Fibroblast of skin of left quadriceps (primary cell): ENCODE results near the gene SKI.
"Not testable (repeated sequence)": the region's sequence is repeated elsewhere in the genome, so short reads cannot be mapped to it uniquely, and the experiment has no call there.

Source experiments
- DNase-seq, 2 experiments: peaks; one replicate each; pipeline ENCODE4 v3.0.0-alpha.2; 2013; ENCODE audit warnings: low read depth in 2 of 2

SKI gene

DNA sequence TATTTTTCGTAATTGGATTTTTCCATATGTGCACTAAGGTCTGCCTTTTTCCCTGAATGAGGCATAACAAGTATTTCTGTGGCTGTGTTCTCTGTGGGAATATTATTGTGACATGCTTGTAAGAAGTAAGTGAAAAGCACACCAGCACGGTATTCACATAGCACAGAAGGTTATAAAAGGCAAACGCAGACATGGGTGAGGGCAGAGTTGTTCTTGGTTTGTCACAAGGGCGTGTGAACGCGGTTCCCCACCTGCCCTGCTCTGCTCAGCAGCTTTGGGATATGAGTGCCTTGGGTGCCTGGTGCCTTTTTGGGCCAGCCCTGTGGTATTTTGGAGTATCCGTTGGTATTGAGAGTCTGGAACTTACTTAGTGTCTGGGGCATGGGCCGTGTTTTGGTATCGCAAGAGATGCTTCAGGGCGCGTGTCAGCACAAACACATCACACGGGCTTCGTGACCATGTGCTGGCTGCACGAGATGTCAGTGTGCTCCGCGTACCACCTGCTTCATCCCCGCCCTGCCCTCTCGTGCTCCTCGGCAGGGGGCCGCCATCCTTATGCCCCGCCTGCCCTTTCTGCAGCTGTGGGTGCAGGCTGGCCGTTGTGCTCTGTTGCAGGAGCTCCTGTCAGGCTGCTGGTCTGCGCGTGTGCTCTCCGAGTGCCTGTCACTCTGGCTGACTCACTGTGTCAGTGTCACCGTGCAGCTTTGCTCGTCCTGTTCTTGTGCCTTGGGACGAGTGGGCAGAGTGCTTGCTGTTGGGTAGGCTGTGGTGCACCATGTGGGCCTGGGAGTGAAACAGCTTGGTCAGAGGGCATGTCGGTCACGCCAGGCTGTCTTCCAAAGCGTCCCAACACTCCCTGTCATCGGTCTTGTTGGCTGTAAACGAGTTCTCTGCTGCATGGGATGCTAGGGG lies 15.0 kb downstream of the SKI start:
- DNase-seq: no peak

GRCh38 chr1:2247045-2247394 lies 18.9 kb downstream of the SKI start:
- not testable (repeated sequence) for DNase-seq

- no peak for DNase-seq
These were observed 19.6 kb downstream of the SKI start for GRCh38 chr1:2247760-2248126.

DNA sequence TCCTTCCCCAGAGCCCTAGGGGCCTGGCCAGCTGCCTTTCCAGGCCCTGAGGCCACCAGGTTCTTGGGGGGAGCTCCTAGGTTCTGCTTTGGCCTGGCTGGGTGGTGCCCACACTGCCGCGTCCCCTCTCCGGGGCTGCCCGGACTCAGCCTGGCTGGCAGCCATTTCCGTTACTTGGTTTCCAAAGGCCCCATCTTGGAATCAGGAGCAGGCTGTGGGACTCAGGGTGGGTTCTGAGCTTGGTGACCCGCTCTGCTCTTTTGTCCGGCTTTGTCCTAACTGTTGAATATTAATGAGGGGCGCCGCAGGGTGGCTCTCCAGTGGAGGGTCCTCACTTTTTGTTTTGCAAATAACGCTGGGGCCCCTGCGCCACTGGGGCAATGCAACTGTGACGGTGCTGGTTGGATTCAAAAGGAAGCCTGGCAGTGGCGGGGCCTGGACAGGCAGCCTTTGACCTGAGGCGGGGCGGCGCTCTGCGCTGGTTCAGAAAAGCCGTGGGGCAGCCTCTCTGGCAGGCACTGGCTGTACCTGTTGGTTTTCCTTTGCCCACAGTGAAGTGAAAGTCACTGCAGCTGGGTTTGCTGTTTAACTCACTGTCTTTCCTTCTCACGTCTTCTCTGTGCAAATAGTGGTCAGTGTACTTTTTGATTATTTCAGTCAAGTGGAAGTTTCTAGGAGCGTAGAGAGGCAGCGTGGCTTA lies 20.2 kb downstream of the SKI start:
- no peak for DNase-seq

- no peak for DNase-seq
These were observed 20.9 kb downstream of the SKI start for GRCh38 chr1:2248854-2249558.

GRCh38 chr1:2249559-2249906 lies 21.4 kb downstream of the SKI start:
- no peak for DNase-seq

DNA sequence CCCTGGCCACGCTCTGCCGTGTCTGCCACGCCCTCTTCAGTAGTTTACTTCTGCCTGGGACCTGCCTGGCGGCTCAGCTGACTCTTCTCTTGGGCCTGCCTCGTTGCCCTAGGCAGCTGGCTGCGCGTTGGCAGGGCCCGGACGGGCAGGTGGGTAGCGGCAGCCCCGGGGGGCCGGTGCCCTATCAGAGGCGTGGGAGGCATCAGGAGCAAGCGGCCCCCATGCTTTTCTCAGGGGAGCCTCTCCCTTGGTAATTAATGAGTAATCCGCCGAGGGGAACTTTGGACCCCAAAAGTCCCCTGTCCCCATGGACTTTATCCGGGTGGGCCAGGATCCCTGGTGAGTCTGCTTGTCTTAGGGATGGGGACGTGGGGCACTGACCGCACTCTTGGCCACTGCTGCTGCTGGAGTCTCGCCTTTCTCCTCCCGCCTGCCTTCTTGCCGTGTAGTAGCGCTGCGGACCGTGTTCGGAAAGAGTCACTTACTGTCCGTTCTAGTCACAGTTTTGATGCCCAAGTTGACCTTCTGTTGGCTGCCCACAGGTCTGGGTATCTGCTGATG lies 22.7 kb downstream of the SKI start:
- DNase-seq: no peak

- DNase-seq: no peak
These were observed 23.2 kb downstream of the SKI start for GRCh38 chr1:2251363-2251762.

GRCh38 chr1:2251786-2252185 lies 23.7 kb downstream of the SKI start:
- DNase-seq: no peak

DNA sequence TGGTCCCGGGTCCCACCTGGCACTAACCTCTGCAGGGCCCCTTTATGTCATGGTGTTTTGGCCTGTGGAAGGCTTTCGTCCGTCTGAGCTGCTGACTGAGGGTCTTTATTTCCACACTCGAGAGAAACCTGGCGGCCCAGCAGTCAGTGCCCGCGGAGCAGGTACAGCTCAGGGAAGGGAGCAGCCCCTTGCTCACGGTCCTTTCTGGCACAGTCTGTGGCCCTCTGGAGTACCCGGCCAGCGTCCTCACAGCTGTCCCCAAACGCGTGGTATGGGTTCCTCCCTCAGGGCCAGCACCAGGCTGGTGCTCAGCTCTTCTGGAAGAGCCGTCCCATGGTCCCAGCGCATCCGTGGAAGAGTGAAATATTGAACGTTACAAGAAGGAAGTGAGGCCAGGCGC lies 24.3 kb downstream of the SKI start:
- no peak for DNase-seq

- DNase-seq: no peak
These were observed 25.1 kb downstream of the SKI start for GRCh38 chr1:2253036-2253796.

- no peak for DNase-seq
These were observed 25.8 kb downstream of the SKI start for GRCh38 chr1:2253797-2254480.

GRCh38 chr1:2255047-2255419 lies 26.9 kb downstream of the SKI start:
- DNase-seq: no peak

DNA sequence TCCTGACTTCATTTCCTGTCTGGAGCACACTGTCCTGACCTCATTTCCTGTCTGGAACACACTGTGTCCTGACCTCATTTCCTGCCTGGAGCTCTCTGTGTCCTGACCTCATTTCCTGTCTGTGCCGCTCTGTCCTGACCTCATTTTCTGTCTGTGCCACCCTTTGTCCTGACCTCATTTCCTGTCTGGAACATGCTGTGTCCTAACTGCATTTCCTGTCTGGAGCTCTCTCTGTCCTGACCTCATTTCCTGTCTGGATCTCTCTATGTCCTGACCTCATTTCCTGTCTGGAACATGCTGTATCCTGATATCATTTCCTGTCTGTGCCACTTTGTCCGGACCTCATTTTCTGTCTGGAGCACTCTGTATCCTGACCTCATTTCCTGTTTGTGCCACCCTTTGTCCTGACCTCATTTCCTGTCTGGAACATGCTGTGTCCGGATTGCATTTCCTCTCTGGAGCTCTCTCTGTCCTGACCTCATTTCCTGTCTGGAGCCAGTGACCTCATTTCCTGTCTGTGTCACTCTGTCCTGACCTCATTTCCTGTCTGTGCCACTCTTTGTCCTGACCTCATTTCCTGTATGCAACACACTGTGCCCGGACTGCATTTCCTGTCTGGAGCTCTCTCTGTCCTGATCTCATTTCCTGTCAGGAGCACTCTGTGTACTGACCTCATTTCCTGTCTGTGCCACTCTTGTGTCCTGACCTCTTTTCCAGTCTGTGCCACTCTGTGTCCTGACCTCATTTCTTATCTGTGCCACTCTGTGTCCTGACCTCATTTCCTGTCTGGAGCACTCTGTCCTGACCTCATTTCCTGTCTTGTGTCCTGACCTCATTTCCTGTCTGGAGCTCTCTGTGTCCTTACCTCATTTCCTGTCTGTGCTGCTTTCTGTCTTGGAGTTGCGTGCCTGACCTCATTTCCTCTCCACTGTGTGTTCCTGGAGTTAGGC lies 27.6 kb downstream of the SKI start:
- DNase-seq: no peak

- DNase-seq: no peak
These were observed 28.5 kb downstream of the SKI start for GRCh38 chr1:2256435-2257244.

- no peak for DNase-seq
These were observed 29.1 kb downstream of the SKI start for GRCh38 chr1:2257245-2257627.

GRCh38 chr1:2258122-2258681 lies 30.1 kb downstream of the SKI start:
- DNase-seq: no peak

- DNase-seq: no peak
These were observed 30.9 kb downstream of the SKI start for GRCh38 chr1:2258996-2259395.
